HG02759 (cell line): ENCODE results near the gene PVRIG.
"Not testable (repeated sequence)": the region's sequence is repeated elsewhere in the genome, so short reads cannot be mapped to it uniquely, and the experiment has no call there.

Source experiments
- ATAC-seq: cut with Tn5 transposase; IDR thresholded peaks from one replicate; pipeline ENCODE4 v1.9.1; 2021; ENCODE audit warnings: mild to moderate bottlenecking, moderate library complexity; ENCODE audit not compliant: unreplicated experiment

PVRIG gene

GRCh38 chr7:100270046-100270918, 50.5 kb downstream of the PVRIG start:
- not testable (repeated sequence) for ATAC-seq
